Dendritic cell treated with granulocyte-macrophage colony-stimulating factor and Interleukin-4, amounts not matched to agents 40 ng/mL and 50 ng/mL, for 4 days (primary cell): ENCODE data around the gene TBC1D8.

Experiments used
- H3K27ac Mint-ChIP-seq: one replicate; pipeline ENCODE4 v1.8.0; 2022; ENCODE audit warnings: mild to moderate bottlenecking, mixed read lengths
- H3K27me3 Mint-ChIP-seq: one replicate; pipeline ENCODE4 v1.8.0; 2022; ENCODE audit warnings: mild to moderate bottlenecking, mixed read lengths
- H3K36me3 Mint-ChIP-seq: one replicate; pipeline ENCODE4 v1.8.0; 2022; ENCODE audit warnings: low read depth, mixed read lengths
- H3K4me1 Mint-ChIP-seq: one replicate; pipeline ENCODE4 v1.8.0; 2022; ENCODE audit warnings: low read depth, mixed read lengths
- H3K4me3 Mint-ChIP-seq: one replicate; pipeline ENCODE4 v1.8.0; 2022; ENCODE audit warnings: mild to moderate bottlenecking, moderate library complexity, mixed read lengths
- H3K9me3 Mint-ChIP-seq: one replicate; pipeline ENCODE4 v1.8.0; 2022; ENCODE audit warnings: mixed read lengths
- intact Hi-C: fragments of 100-400 bp; cut with micrococcal nuclease; formaldehyde crosslinking; loops from one replicate; pipeline ENCODE4 v1.15.0; 2022

TBC1D8 gene

DNA sequence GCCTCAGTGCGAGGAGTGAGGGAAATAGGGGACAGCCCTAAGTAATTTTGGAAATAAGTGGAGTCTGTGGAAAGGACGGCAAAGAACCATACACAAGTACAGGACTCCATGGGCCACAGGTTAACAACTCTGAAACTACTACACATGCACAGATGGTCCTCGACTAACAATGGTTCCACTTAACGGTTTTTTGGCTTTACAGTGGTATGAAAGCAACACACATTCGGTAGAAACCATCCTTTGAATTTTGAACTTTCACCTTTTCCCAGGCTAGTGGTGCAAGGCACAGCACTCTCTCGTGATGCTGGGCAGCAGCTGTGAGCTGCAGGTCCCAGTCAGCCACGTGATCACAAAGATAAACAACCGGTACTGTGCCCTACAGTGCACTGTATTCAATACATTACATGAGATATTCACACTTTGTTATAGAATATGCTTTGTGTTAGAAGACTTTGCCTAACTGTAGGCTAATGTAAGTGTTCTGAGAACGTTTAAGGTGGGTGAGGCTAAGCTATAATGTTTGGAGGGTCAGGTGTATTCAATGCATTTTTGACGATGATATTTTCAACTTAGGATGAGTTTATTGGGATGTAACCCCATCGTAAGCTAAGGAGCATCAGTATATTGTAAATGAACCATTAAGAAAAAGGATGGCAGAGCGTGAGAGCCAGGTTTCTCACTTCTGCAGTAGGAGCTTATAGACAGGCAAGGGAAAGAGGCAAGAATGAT is 44.6 kb downstream of the TBC1D8 start:
- Mint-ChIP-seq H3K4me1 (peaks cover 5% of the 10 kb centered on the region), H3K36me3 (no peaks in the 10 kb centered on the region), H3K9me3 (peaks cover 16% of the 10 kb centered on the region), H3K27ac (no peak overlapping the region), H3K4me3 (no peak overlapping the region), H3K27me3 (no peaks in the 10 kb centered on the region)
- intact Hi-C loops, result no loop called here

GRCh38 chr2:101105654-101106053 is 45.5 kb downstream of the TBC1D8 start:
- H3K27me3 Mint-ChIP-seq, result no peaks in the 10 kb centered on the region
- no peaks in the 10 kb centered on the region for H3K36me3 Mint-ChIP-seq
- no peak overlapping the region for H3K27ac Mint-ChIP-seq
- intact Hi-C loops, result no loop called here
- H3K4me3 Mint-ChIP-seq, result no peak overlapping the region
- H3K9me3 Mint-ChIP-seq, result peaks cover 16% of the 10 kb centered on the region
- no peaks in the 10 kb centered on the region for H3K4me1 Mint-ChIP-seq

DNA sequence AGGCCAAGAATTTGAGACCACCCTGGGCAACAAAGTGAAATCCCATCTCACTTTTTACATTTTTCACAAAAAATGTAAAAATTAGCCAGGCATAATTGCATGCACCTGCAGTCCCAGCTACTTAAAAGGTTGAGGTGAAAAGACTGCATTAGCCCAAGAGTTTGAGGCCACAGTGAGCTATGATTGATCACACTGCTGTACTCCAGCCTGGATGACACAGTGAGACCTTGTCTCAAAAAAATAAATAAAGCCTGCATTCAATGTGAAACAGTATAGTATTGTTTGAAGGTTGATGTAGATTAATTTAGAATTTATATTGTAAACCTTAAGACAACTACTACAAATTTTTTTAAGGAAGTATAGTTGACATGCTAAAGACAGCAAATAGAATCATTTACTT is 53.5 kb downstream of the TBC1D8 start:
- peaks cover 15% of the 10 kb centered on the region for H3K4me1 Mint-ChIP-seq
- no peaks in the 10 kb centered on the region for H3K27me3 Mint-ChIP-seq
- peaks cover 6% of the 10 kb centered on the region for H3K36me3 Mint-ChIP-seq
- H3K4me3 Mint-ChIP-seq, result no peak overlapping the region
- intact Hi-C loops, result no loop called here
- H3K9me3 Mint-ChIP-seq, result peaks cover 24% of the 10 kb centered on the region
- no peak overlapping the region for H3K27ac Mint-ChIP-seq

GRCh38 chr2:101096619-101097142 is 54.5 kb downstream of the TBC1D8 start:
- no peak overlapping the region for H3K27ac Mint-ChIP-seq
- peaks cover 15% of the 10 kb centered on the region for H3K4me1 Mint-ChIP-seq
- no peaks in the 10 kb centered on the region for H3K27me3 Mint-ChIP-seq
- H3K4me3 Mint-ChIP-seq, result no peak overlapping the region
- peaks cover 6% of the 10 kb centered on the region for H3K36me3 Mint-ChIP-seq
- peaks cover 16% of the 10 kb centered on the region for H3K9me3 Mint-ChIP-seq
- intact Hi-C loops, result no loop called here

GRCh38 chr2:101094351-101094750 is 56.8 kb downstream of the TBC1D8 start:
- intact Hi-C loops, result no loop called here
- peaks cover 6% of the 10 kb centered on the region for H3K36me3 Mint-ChIP-seq
- H3K9me3 Mint-ChIP-seq, result peaks cover 13% of the 10 kb centered on the region
- peaks cover 25% of the 10 kb centered on the region for H3K4me1 Mint-ChIP-seq
- no peak overlapping the region for H3K27ac Mint-ChIP-seq
- no peaks in the 10 kb centered on the region for H3K27me3 Mint-ChIP-seq
- no peak overlapping the region for H3K4me3 Mint-ChIP-seq

DNA sequence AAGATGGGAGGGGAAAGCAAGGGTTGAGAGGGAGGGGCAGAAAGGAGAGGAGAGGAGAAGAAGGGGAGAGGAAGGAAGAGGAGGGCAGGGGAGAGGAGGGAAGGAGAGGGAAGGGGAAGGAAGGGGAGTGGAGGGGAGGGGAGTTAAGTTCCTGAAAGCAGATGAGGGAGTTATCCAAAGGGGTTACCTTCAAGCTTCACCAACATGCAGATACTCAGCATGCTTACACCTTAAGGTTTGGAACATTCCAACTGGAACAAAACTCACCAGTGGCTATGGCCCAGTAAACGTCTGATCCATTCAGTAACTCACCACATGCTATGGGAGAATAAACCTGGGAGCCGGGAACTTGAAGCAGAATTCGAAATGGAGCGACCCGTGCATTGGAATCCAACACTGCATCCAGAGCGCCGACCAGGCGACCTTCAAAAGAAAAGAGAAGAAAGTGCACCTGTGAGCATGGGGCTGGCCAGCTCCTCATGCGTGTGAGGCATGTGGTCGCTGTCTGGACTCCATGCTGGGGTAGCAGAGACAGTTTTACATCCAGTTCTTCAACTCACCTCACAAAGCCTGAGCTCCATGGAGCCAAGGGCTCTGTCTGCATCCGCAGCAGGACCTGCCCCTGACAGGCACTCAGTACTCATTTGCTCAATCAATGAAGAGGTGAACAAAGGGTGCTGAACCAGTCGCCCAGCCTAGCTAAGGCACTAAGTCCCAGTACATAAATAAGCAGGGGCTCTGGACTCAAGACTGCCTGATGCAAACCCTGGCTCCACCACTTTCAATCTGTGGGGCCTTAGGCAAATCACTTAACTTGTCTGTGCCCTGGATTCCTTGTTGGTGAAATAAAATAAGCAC is 61.0 kb downstream of the TBC1D8 start:
- no peak overlapping the region for H3K4me3 Mint-ChIP-seq
- intact Hi-C loops, result no loop called here
- H3K27me3 Mint-ChIP-seq, result no peaks in the 10 kb centered on the region
- H3K4me1 Mint-ChIP-seq, result peaks cover 11% of the 10 kb centered on the region
- no peaks in the 10 kb centered on the region for H3K36me3 Mint-ChIP-seq
- no peaks in the 10 kb centered on the region for H3K9me3 Mint-ChIP-seq
- no peak overlapping the region for H3K27ac Mint-ChIP-seq

GRCh38 chr2:101089419-101089818 is 61.8 kb downstream of the TBC1D8 start:
- Mint-ChIP-seq H3K36me3 (no peaks in the 10 kb centered on the region), H3K4me1 (peaks cover 11% of the 10 kb centered on the region), H3K27ac (no peak overlapping the region), H3K9me3 (no peaks in the 10 kb centered on the region), H3K4me3 (no peak overlapping the region), H3K27me3 (no peaks in the 10 kb centered on the region)
- intact Hi-C loops, result no loop called here

GRCh38 chr2:101087638-101088037 is 63.5 kb downstream of the TBC1D8 start:
- Mint-ChIP-seq H3K36me3 (no peaks in the 10 kb centered on the region), H3K9me3 (no peaks in the 10 kb centered on the region), H3K4me3 (no peak overlapping the region), H3K4me1 (peaks cover 11% of the 10 kb centered on the region), H3K27ac (no peak overlapping the region), H3K27me3 (no peaks in the 10 kb centered on the region)
- intact Hi-C loops, result no loop called here

GRCh38 chr2:101083613-101084012 is 67.6 kb downstream of the TBC1D8 start:
- Mint-ChIP-seq H3K36me3 (no peaks in the 10 kb centered on the region), H3K4me1 (no peaks in the 10 kb centered on the region), H3K4me3 (no peak overlapping the region), H3K27me3 (no peaks in the 10 kb centered on the region), H3K9me3 (no peaks in the 10 kb centered on the region), H3K27ac (no peak overlapping the region)
- intact Hi-C loops, result no loop called here

DNA sequence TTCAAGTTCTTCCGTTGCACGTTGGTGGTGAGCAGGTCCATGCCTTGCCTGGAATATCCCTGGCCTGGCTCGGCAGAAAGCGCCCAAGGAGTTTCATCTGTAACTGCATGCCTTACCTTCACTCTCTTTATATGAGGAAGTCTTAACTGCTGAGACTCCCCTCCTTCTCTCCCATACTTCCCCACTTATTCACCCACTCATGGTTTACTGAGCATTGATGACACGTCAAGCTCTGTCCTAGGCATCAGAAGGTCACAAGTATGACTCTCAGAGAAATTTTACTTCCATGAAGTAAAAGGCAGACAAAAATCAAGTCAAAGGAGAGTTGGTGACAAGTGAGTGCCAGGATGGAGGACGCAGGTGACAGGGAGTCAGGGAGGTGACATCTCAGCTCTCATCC is 68.2 kb downstream of the TBC1D8 start:
- Mint-ChIP-seq H3K27ac (no peak overlapping the region), H3K36me3 (no peaks in the 10 kb centered on the region), H3K4me1 (no peaks in the 10 kb centered on the region), H3K27me3 (no peaks in the 10 kb centered on the region), H3K9me3 (no peaks in the 10 kb centered on the region), H3K4me3 (no peak overlapping the region)
- intact Hi-C loops, result no loop called here

DNA sequence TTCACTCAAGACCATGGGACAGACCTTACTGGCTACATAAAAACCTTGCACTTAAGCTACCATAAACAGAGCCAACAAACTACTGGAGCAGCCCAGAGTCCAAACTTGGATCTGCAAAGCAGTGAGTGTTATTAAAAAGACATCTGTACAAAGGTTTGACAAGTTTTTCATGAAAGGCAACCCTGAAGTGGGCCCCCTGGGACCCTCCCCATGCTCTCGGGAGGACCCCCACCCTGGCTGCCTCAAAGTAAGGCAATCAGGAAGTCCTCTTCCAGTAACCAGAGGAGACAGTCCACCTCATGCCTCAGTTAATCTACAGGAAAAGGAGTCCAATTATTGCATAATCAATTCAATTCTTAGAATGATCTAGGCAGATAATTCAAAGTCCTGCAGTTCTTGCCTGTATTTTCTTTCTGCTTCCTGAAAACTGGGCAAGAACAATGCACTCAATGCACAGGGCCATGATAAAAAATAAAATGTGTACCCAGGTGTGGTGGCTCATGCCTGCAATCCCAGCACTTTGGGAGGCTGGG is 69.7 kb downstream of the TBC1D8 start:
- Mint-ChIP-seq H3K9me3 (no peaks in the 10 kb centered on the region), H3K4me1 (no peaks in the 10 kb centered on the region), H3K27ac (no peak overlapping the region), H3K36me3 (no peaks in the 10 kb centered on the region), H3K4me3 (no peak overlapping the region), H3K27me3 (no peaks in the 10 kb centered on the region)
- intact Hi-C loops, result no loop called here

DNA sequence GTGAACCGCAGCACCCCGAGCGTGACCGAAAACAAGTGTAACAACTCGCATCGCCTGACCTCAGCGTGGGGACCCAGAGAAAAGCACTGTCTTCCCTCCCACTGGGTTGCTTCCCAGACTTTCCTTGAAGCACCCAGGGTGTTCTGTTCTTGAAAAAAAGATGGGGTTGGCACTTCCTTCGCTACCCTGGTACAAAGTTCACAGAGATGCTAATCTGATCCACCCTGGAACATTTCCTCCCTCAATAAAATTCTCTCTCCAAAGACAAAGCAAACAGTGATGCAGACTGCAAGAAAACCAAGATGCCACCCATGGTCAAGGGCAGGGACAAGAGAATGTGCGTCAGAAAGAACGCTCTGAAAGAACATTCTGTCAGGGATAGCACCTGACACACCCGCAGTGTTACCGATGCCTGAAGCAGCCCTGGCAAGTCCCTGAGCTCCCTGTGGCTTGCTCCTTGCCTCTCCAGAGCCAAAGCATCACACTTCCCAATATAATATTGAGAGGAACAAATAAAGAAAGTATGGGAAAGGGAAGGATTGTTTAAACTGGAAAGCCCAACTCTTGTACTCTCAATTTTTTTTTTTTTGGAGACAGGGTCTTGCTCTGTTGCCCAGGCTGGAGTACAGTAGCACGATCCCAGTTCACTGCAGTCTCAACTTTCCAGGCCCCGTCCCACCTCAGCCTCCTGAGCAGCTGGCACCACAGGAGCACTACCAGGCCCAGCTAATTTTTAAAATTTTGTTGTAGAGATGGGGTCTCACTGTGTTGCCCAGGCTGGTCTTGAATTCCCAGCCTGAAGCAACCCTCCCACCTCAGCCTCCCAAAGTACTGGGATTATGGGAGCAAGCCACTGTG is 70.7 kb downstream of the TBC1D8 start:
- intact Hi-C loops, result no loop called here
- Mint-ChIP-seq H3K27ac (no peak overlapping the region), H3K9me3 (peaks cover 8% of the 10 kb centered on the region), H3K4me1 (no peaks in the 10 kb centered on the region), H3K27me3 (no peaks in the 10 kb centered on the region), H3K36me3 (no peaks in the 10 kb centered on the region), H3K4me3 (no peak overlapping the region)

GRCh38 chr2:101076581-101076980 is 74.6 kb downstream of the TBC1D8 start:
- no peak overlapping the region for H3K4me3 Mint-ChIP-seq
- intact Hi-C loops, result no loop called here
- H3K9me3 Mint-ChIP-seq, result peaks cover 12% of the 10 kb centered on the region
- H3K36me3 Mint-ChIP-seq, result no peaks in the 10 kb centered on the region
- H3K27ac Mint-ChIP-seq, result no peak overlapping the region
- no peaks in the 10 kb centered on the region for H3K27me3 Mint-ChIP-seq
- no peaks in the 10 kb centered on the region for H3K4me1 Mint-ChIP-seq
